SH-SY5Y (cell line): ENCODE measurements around the gene PI4KA.

Experiments used
- GATA2 ChIP-seq: IDR thresholded peaks from 2 replicates; pipeline ENCODE4 v1.6.1; 2011; ENCODE audit warnings: mild to moderate bottlenecking, low read depth, low read length
- GATA3 ChIP-seq: IDR thresholded peaks from 2 replicates; pipeline ENCODE4 v1.6.1; 2011; ENCODE audit warnings: low read depth, mild to moderate bottlenecking, low read length, moderate library complexity

- TF ChIP-seq GATA2, result no peak
- no peak for TF ChIP-seq GATA3
Observed at GRCh38 chr22:20783300-20783673, 75.3 kb downstream of the PI4KA start.
